ENCODE results near the gene ABCF3.
A peak's percentile ranks its signal among the peaks of the same experiment; 100 is the strongest.

The ABCF3 gene

DNA sequence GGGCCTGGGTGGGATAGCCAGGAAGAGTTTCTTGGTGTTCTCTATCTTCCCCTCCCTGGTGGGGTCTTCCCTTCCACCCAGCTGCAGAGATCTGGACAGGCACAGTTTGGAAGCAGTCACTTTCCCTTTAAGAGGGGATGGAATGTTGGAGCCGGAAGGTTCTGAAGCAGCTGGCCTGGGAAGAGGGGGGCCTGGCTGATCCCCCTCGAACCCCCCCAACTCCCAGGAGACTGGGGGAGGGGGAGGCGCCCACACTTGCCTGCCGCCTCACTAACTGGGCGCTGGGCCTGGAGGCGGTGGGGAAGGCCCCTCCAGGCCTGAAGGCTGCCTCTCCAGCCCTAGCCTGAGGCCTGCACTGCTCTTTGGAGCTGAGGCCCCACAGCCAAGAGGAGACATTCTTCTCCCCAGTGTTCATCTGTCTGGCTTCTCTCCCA is 29.5 kb upstream of the ABCF3 start (continued):
- TF ChIP-seq, protein P1, sequence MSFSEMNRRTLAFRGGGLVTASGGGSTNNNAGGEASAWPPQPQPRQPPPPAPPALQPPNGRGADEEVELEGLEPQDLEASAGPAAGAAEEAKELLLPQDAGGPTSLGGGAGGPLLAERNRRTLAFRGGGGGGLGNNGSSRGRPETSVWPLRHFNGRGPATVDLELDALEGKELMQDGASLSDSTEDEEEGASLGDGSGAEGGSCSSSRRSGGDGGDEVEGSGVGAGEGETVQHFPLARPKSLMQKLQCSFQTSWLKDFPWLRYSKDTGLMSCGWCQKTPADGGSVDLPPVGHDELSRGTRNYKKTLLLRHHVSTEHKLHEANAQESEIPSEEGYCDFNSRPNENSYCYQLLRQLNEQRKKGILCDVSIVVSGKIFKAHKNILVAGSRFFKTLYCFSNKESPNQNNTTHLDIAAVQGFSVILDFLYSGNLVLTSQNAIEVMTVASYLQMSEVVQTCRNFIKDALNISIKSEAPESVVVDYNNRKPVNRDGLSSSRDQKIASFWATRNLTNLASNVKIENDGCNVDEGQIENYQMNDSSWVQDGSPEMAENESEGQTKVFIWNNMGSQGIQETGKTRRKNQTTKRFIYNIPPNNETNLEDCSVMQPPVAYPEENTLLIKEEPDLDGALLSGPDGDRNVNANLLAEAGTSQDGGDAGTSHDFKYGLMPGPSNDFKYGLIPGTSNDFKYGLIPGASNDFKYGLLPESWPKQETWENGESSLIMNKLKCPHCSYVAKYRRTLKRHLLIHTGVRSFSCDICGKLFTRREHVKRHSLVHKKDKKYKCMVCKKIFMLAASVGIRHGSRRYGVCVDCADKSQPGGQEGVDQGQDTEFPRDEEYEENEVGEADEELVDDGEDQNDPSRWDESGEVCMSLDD (tag by site-specific recombination; IDR thresholded peaks at IDR 0.05): peak; percentile 29; the same call in 1 of the 2 replicates
- TF ChIP-seq, protein P2, sequence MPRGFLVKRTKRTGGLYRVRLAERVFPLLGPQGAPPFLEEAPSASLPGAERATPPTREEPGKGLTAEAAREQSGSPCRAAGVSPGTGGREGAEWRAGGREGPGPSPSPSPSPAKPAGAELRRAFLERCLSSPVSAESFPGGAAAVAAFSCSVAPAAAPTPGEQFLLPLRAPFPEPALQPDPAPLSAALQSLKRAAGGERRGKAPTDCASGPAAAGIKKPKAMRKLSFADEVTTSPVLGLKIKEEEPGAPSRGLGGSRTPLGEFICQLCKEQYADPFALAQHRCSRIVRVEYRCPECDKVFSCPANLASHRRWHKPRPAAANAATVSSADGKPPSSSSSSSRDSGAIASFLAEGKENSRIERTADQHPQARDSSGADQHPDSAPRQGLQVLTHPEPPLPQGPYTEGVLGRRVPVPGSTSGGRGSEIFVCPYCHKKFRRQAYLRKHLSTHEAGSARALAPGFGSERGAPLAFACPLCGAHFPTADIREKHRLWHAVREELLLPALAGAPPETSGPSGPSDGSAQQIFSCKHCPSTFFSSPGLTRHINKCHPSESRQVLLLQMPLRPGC (tag by site-specific recombination; IDR thresholded peaks at IDR 0.05): no peak
- TF ChIP-seq ZNF132 (tag by site-specific recombination; IDR thresholded peaks at IDR 0.05; ENCODE audit: borderline replicate concordance): no peak
- TF ChIP-seq, protein P3, sequence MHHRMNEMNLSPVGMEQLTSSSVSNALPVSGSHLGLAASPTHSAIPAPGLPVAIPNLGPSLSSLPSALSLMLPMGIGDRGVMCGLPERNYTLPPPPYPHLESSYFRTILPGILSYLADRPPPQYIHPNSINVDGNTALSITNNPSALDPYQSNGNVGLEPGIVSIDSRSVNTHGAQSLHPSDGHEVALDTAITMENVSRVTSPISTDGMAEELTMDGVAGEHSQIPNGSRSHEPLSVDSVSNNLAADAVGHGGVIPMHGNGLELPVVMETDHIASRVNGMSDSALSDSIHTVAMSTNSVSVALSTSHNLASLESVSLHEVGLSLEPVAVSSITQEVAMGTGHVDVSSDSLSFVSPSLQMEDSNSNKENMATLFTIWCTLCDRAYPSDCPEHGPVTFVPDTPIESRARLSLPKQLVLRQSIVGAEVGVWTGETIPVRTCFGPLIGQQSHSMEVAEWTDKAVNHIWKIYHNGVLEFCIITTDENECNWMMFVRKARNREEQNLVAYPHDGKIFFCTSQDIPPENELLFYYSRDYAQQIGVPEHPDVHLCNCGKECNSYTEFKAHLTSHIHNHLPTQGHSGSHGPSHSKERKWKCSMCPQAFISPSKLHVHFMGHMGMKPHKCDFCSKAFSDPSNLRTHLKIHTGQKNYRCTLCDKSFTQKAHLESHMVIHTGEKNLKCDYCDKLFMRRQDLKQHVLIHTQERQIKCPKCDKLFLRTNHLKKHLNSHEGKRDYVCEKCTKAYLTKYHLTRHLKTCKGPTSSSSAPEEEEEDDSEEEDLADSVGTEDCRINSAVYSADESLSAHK (tag by site-specific recombination; IDR thresholded peaks at IDR 0.05): no peak
- no peak for TF ChIP-seq ZNF202 (tag by site-specific recombination; IDR thresholded peaks at IDR 0.05; ENCODE audit: borderline replicate concordance)
- TF ChIP-seq ZNF473 (tag by site-specific recombination; IDR thresholded peaks at IDR 0.05): no peak
- no peak for TF ChIP-seq ZNF843 (tag by site-specific recombination; IDR thresholded peaks at IDR 0.05)
- TF ChIP-seq ZFHX2 (tag by site-specific recombination; conservative IDR thresholded peaks at IDR 0.05): peak; percentile 88
- TF ChIP-seq GLI4 (tag by site-specific recombination; IDR thresholded peaks at IDR 0.05): no peak
- TF ChIP-seq, protein P4, sequence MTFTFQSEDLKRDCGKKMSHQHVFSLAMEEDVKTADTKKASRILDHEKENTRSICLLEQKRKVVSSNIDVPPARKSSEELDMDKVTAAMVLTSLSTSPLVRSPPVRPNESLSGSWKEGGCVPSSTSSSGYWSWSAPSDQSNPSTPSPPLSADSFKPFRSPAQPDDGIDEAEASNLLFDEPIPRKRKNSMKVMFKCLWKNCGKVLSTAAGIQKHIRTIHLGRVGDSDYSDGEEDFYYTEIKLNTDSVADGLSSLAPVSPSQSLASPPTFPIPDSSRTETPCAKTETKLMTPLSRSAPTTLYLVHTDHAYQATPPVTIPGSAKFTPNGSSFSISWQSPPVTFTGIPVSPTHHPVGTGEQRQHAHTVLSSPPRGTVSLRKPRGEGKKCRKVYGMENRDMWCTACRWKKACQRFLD (tag by site-specific recombination; IDR thresholded peaks at IDR 0.05): no peak
- TF ChIP-seq, protein P5, sequence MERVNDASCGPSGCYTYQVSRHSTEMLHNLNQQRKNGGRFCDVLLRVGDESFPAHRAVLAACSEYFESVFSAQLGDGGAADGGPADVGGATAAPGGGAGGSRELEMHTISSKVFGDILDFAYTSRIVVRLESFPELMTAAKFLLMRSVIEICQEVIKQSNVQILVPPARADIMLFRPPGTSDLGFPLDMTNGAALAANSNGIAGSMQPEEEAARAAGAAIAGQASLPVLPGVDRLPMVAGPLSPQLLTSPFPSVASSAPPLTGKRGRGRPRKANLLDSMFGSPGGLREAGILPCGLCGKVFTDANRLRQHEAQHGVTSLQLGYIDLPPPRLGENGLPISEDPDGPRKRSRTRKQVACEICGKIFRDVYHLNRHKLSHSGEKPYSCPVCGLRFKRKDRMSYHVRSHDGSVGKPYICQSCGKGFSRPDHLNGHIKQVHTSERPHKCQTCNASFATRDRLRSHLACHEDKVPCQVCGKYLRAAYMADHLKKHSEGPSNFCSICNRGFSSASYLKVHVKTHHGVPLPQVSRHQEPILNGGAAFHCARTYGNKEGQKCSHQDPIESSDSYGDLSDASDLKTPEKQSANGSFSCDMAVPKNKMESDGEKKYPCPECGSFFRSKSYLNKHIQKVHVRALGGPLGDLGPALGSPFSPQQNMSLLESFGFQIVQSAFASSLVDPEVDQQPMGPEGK (tag by site-specific recombination; IDR thresholded peaks at IDR 0.05): 0 out of 2 replicates have a peak, but pooled peaks have one; percentile 36
- no peak for TF ChIP-seq ZNF341 (tag by site-specific recombination; IDR thresholded peaks at IDR 0.05; ENCODE audit: low read depth)
- no peak for TF ChIP-seq ZNF544 (tag by site-specific recombination; IDR thresholded peaks at IDR 0.05)
- TF ChIP-seq ZNF221 (tag by site-specific recombination; IDR thresholded peaks at IDR 0.05; ENCODE audit: borderline replicate concordance): no peak
- TF ChIP-seq, protein P6, sequence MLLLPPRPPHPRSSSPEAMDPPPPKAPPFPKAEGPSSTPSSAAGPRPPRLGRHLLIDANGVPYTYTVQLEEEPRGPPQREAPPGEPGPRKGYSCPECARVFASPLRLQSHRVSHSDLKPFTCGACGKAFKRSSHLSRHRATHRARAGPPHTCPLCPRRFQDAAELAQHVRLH (tag by site-specific recombination; IDR thresholded peaks at IDR 0.05): no peak
- TF ChIP-seq ZNF76 (tag by site-specific recombination; IDR thresholded peaks at IDR 0.05; ENCODE audit: borderline replicate concordance, low read depth): no peak
- TF ChIP-seq ZNF785 (tag by site-specific recombination; IDR thresholded peaks at IDR 0.05): no peak
- TF ChIP-seq ZSCAN30 (tag by site-specific recombination; IDR thresholded peaks at IDR 0.05): 0 out of 2 replicates have a peak, but pooled peaks have one; percentile 15
- TF ChIP-seq ZNF621 (tag by site-specific recombination; IDR thresholded peaks at IDR 0.05): no peak
- TF ChIP-seq, protein P7, sequence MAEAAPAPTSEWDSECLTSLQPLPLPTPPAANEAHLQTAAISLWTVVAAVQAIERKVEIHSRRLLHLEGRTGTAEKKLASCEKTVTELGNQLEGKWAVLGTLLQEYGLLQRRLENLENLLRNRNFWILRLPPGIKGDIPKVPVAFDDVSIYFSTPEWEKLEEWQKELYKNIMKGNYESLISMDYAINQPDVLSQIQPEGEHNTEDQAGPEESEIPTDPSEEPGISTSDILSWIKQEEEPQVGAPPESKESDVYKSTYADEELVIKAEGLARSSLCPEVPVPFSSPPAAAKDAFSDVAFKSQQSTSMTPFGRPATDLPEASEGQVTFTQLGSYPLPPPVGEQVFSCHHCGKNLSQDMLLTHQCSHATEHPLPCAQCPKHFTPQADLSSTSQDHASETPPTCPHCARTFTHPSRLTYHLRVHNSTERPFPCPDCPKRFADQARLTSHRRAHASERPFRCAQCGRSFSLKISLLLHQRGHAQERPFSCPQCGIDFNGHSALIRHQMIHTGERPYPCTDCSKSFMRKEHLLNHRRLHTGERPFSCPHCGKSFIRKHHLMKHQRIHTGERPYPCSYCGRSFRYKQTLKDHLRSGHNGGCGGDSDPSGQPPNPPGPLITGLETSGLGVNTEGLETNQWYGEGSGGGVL (tag by site-specific recombination; IDR thresholded peaks at IDR 0.05): peak; percentile 96
